ENCODE data around the gene MTHFD2L. TPM values are rescaled to one million over a fixed set of nuclear protein-coding genes. Genes with fewer than 3 reads are reported as not detected.

The MTHFD2L gene
- total and polyA plus RNA-seq, 2 experiments from 2014 or later: 20.0 to 32.0 TPM

DNA sequence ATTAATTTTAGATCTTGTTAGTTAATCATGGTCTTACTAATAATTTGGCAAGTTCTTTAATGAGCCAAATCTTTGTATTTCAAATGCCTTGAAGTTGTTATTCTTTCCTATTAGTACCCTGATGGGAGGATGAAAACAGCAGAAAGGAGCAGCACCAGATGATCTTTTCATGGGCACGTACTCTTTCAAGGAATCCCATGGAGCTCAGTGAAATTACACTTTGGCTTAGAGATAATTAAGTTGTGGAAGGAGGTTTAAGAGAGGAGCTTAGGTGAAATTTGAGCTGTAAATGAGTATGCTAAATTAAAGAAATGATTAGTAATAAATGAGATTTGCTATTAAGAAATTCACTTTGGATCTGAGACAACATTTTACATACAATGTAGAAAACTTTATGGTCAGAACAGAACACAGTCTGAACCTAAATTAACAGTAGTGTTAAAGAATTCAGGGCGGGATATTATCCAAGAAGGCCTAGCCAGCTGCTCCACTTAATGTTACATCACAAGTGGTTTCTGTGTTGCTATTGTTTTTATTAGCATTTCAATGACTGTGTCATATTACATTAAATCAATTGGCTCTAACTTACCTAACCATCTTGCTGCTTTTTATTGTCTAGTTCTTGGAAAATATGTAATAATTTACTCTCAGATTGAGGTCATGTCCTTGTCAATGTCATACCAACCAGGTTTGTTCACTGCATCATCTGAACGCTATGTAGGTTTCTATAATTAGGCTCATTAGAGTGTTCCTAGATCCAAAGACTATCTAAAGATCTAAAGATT is 3.9 kb downstream of the MTHFD2L start:
- H3K4me1 ChIP-seq (ENCODE audit: insufficient read depth): peaks cover 15% of the 10 kb centered on the region
- H3K4me2 ChIP-seq: no peak overlapping the region
- no peak for DNase-seq (ENCODE audit: low spot score)
- peaks cover 47% of the 10 kb centered on the region for H3K79me2 ChIP-seq
- peaks cover 7% of the 10 kb centered on the region for H4K20me1 ChIP-seq (ENCODE audit: insufficient read depth, poor library complexity, severe bottlenecking)
- H3K9me3 ChIP-seq (ENCODE audit: low read depth): no peaks in the 10 kb centered on the region
- WGBS (ENCODE audit: low lambda C conversion rate, missing lambda C conversion rate): 93% methylated on average over 3 of the region's 3 CpGs
- TF ChIP-seq, protein P1, sequence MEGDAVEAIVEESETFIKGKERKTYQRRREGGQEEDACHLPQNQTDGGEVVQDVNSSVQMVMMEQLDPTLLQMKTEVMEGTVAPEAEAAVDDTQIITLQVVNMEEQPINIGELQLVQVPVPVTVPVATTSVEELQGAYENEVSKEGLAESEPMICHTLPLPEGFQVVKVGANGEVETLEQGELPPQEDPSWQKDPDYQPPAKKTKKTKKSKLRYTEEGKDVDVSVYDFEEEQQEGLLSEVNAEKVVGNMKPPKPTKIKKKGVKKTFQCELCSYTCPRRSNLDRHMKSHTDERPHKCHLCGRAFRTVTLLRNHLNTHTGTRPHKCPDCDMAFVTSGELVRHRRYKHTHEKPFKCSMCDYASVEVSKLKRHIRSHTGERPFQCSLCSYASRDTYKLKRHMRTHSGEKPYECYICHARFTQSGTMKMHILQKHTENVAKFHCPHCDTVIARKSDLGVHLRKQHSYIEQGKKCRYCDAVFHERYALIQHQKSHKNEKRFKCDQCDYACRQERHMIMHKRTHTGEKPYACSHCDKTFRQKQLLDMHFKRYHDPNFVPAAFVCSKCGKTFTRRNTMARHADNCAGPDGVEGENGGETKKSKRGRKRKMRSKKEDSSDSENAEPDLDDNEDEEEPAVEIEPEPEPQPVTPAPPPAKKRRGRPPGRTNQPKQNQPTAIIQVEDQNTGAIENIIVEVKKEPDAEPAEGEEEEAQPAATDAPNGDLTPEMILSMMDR (IDR thresholded peaks at IDR 0.05; ENCODE audit: poor library complexity): no peak
- TF ChIP-seq EZH2phosphoT487 (IDR thresholded peaks at IDR 0.05; ENCODE audit: low read depth, severe bottlenecking, unreplicated experiment) (no peak), EZH2 (IDR thresholded peaks at IDR 0.05; ENCODE audit: borderline replicate concordance) (no peak)
- no peak overlapping the region for H3K27ac ChIP-seq
- H3K27me3 ChIP-seq: no peaks in the 10 kb centered on the region
- no peaks in the 10 kb centered on the region for H3K36me3 ChIP-seq (replicated peaks; ENCODE audit: insufficient read depth, low read depth)
- no peak overlapping the region for H2AFZ ChIP-seq
- H3K4me3 ChIP-seq: no peak overlapping the region
- H3K9me2 ChIP-seq (replicated peaks; ENCODE audit: insufficient read depth): no peaks in the 10 kb centered on the region

DNA sequence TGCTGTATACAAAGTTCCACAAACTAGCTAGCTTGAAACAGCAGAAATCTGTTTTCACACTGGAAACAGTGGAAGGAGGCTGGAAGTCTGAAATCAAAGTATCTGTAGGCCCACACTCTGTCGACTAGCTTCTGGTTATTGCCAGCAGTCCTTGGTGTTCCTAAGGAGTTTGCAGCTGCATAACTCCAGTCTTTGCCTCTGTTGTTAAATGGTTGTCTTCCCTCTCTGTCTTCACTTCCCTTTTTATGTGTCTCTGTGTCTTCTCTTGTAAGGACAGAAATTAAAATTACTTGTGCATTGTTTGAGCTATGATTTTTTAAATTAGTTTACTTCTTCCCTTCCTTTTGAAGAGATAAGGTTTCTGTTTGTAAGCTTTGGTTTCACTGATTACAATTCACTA is 8.2 kb downstream of the MTHFD2L start:
- Histone ChIP-seq H3K4me3 (no peak overlapping the region), H3K36me3 (replicated peaks; ENCODE audit: insufficient read depth, low read depth) (no peaks in the 10 kb centered on the region), H2AFZ (no peak overlapping the region), H3K27ac (no peak overlapping the region), H3K9me3 (ENCODE audit: low read depth) (no peaks in the 10 kb centered on the region), H3K4me1 (ENCODE audit: insufficient read depth) (no peaks in the 10 kb centered on the region), H3K9me2 (replicated peaks; ENCODE audit: insufficient read depth) (no peaks in the 10 kb centered on the region), H3K4me2 (no peak overlapping the region), H3K27me3 (no peaks in the 10 kb centered on the region), H4K20me1 (ENCODE audit: insufficient read depth, poor library complexity, severe bottlenecking) (no peaks in the 10 kb centered on the region), H3K79me2 (peaks cover 19% of the 10 kb centered on the region)
- TF ChIP-seq EZH2 (IDR thresholded peaks at IDR 0.05; ENCODE audit: borderline replicate concordance): no peak
- TF ChIP-seq, protein P1 (IDR thresholded peaks at IDR 0.05; ENCODE audit: poor library complexity): no peak
- TF ChIP-seq EZH2phosphoT487 (IDR thresholded peaks at IDR 0.05; ENCODE audit: low read depth, severe bottlenecking, unreplicated experiment): no peak
- WGBS (ENCODE audit: low lambda C conversion rate, missing lambda C conversion rate): 84% methylated on average over 1 of the region's 1 CpG
- DNase-seq (ENCODE audit: low spot score): no peak

DNA sequence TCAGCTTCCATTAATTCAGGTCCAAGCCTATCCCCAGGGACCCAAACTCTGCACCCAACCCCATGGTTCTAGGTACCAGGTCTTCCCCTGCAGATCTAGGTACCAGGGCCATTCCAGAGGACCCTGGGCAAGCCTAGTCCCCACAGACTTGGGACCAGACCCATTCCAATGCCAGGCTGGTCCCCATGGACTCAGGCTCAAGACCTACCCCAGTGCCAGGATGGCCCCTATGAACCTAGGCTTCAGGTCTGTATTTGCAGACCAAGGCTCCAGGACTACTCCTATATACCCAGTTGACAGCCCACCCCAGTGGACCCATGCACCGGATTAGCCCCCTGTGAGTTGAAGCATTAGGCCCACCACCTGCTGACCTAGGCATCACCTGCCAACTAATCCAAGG is 8.9 kb downstream of the MTHFD2L start:
- H3K79me2 ChIP-seq: peaks cover 12% of the 10 kb centered on the region
- H3K27me3 ChIP-seq: no peaks in the 10 kb centered on the region
- TF ChIP-seq, protein P1 (IDR thresholded peaks at IDR 0.05; ENCODE audit: poor library complexity): no peak

More for the DNA sequence above, 8.9 kb downstream of the MTHFD2L start:
- WGBS (ENCODE audit: low lambda C conversion rate, missing lambda C conversion rate): 94% methylated on average over 1 of the region's 1 CpG
- Histone ChIP-seq H3K9me2 (replicated peaks; ENCODE audit: insufficient read depth) (no peaks in the 10 kb centered on the region), H3K4me1 (ENCODE audit: insufficient read depth) (no peaks in the 10 kb centered on the region), H3K27ac (no peak overlapping the region), H3K9me3 (ENCODE audit: low read depth) (no peaks in the 10 kb centered on the region), H3K36me3 (replicated peaks; ENCODE audit: insufficient read depth, low read depth) (no peaks in the 10 kb centered on the region), H2AFZ (no peak overlapping the region), H3K4me3 (no peak overlapping the region), H4K20me1 (ENCODE audit: insufficient read depth, poor library complexity, severe bottlenecking) (no peaks in the 10 kb centered on the region), H3K4me2 (no peak overlapping the region)
- DNase-seq (ENCODE audit: low spot score): no peak
